ENCODE measurements around the gene RPRD1B. TPM values are rescaled to one million over a fixed set of nuclear protein-coding genes. Genes with fewer than 3 reads are reported as not detected.

Gene RPRD1B
- 26.7 TPM for polyA plus RNA-seq (2013, experiment 1 of 4)
- polyA plus RNA-seq (2013, experiment 2 of 4), result 31.9 TPM
- polyA plus RNA-seq (2013, experiment 3 of 4), result 23.0 TPM
- 25.2 TPM for polyA plus RNA-seq (2013, experiment 4 of 4)

- no peaks in the 10 kb centered on the region for H3K27me3 ChIP-seq (ENCODE audit: control insufficient read depth, insufficient read depth, low read length, poor library complexity, severe bottlenecking)
- no peaks in the 10 kb centered on the region for H3K9me3 ChIP-seq (ENCODE audit: control insufficient read depth, low read length)
- H3K27ac ChIP-seq (ENCODE audit: insufficient read depth, low read depth, low read length, poor library complexity, severe bottlenecking), result peak within 1 kb of the TSS; percentile 86
- 0% methylated on average over 69 of the region's 69 CpGs for WGBS, 2 experiments
- peaks cover 7% of the 10 kb centered on the region for H3K4me1 ChIP-seq (ENCODE audit: control insufficient read depth, insufficient read depth, low read length)
- peak within 1 kb of the TSS; percentile 70 for H3K4me3 ChIP-seq (ENCODE audit: insufficient read depth, low read depth, low read length)
- peaks cover 9% of the 10 kb centered on the region for H3K36me3 ChIP-seq (ENCODE audit: control insufficient read depth, insufficient read depth, low read length)
These were observed at the start of gene RPRD1B, which contains the start of gene TTI1 for GRCh38 chr20:38033330-38034107. RPRD1B (plus strand) TSS chr20:38033746; CDS start chr20:38033948, 202 bp downstream. TTI1 (minus strand) TSS chr20:38033456; CDS start chr20:38013816, 19,640 bp downstream.

- no peaks in the 10 kb centered on the region for H3K27me3 ChIP-seq (ENCODE audit: control insufficient read depth, insufficient read depth, low read length, poor library complexity, severe bottlenecking)
- no peak overlapping the region for H3K4me3 ChIP-seq (ENCODE audit: insufficient read depth, low read depth, low read length)
- H3K36me3 ChIP-seq (ENCODE audit: control insufficient read depth, insufficient read depth, low read length), result peaks cover 3% of the 10 kb centered on the region
- peaks cover 18% of the 10 kb centered on the region for H3K4me1 ChIP-seq (ENCODE audit: control insufficient read depth, insufficient read depth, low read length)
- 94 to 95% methylated on average over 14 of the region's 14 CpGs for WGBS, 2 experiments
- H3K27ac ChIP-seq (ENCODE audit: insufficient read depth, low read depth, low read length, poor library complexity, severe bottlenecking), result no peak overlapping the region
- no peaks in the 10 kb centered on the region for H3K9me3 ChIP-seq (ENCODE audit: control insufficient read depth, low read length)
These were observed 49.3 kb upstream of the RPRD1B start for GRCh38 chr20:37984018-37984785.

- Histone ChIP-seq H3K9me3 (ENCODE audit: control insufficient read depth, low read length) (no peaks in the 10 kb centered on the region), H3K27me3 (ENCODE audit: control insufficient read depth, insufficient read depth, low read length, poor library complexity, severe bottlenecking) (no peaks in the 10 kb centered on the region), H3K27ac (ENCODE audit: insufficient read depth, low read depth, low read length, poor library complexity, severe bottlenecking) (peak overlapping the region; percentile 51), H3K36me3 (ENCODE audit: control insufficient read depth, insufficient read depth, low read length) (peaks cover 13% of the 10 kb centered on the region), H3K4me3 (ENCODE audit: insufficient read depth, low read depth, low read length) (no peak overlapping the region), H3K4me1 (ENCODE audit: control insufficient read depth, insufficient read depth, low read length) (peaks cover 18% of the 10 kb centered on the region)
- WGBS, 2 experiments, result 91 to 93% methylated on average over 9 of the region's 9 CpGs
These were observed 47.3 kb upstream of the RPRD1B start for GRCh38 chr20:37986044-37986858.

GRCh38 chr20:37986873-37987601 is 46.5 kb upstream of the RPRD1B start:
- WGBS, 2 experiments, result 83 to 86% methylated on average over 9 of the region's 9 CpGs
- H3K9me3 ChIP-seq (ENCODE audit: control insufficient read depth, low read length), result no peaks in the 10 kb centered on the region
- no peak overlapping the region for H3K4me3 ChIP-seq (ENCODE audit: insufficient read depth, low read depth, low read length)
- H3K36me3 ChIP-seq (ENCODE audit: control insufficient read depth, insufficient read depth, low read length), result peaks cover 13% of the 10 kb centered on the region
- H3K27me3 ChIP-seq (ENCODE audit: control insufficient read depth, insufficient read depth, low read length, poor library complexity, severe bottlenecking), result no peaks in the 10 kb centered on the region
- peak overlapping the region; percentile 51 for H3K27ac ChIP-seq (ENCODE audit: insufficient read depth, low read depth, low read length, poor library complexity, severe bottlenecking)
- H3K4me1 ChIP-seq (ENCODE audit: control insufficient read depth, insufficient read depth, low read length), result peaks cover 13% of the 10 kb centered on the region

DNA sequence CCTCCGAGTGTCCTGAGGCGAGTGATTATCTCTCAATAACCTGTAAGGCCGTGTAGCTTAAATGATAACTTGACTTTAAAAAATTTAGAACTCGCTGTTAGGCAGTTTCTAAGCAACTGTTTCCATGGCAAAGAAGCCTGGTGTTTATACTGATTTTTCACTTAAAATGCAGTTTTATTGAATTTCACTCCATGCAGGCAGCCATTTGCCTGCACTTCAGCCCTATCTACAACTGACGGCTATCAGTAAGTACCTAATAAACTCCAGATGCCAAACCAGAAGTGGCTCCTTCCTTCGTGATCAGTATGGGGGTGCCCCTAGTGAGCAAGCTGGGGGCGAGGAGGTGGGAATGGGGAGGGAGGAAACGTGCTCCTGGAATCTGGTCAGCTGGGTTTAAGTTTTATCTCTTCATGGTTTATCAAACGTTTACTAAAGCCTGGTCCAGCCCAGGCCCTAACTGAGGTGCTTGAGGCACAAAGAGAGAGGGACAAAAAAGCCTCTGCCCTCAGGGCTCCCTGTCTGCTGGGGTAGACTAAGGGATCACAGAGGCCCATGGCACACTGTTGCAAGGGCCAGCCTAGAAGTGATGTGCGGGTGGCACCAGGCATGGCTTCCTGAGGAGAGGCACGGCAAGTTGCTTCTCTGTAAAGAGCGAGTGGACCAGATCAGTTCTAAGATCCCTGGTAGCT is 45.8 kb upstream of the RPRD1B start:
- Histone ChIP-seq H3K4me3 (ENCODE audit: insufficient read depth, low read depth, low read length) (no peak overlapping the region), H3K9me3 (ENCODE audit: control insufficient read depth, low read length) (no peaks in the 10 kb centered on the region), H3K27ac (ENCODE audit: insufficient read depth, low read depth, low read length, poor library complexity, severe bottlenecking) (peak overlapping the region; percentile 44), H3K27me3 (ENCODE audit: control insufficient read depth, insufficient read depth, low read length, poor library complexity, severe bottlenecking) (no peaks in the 10 kb centered on the region), H3K36me3 (ENCODE audit: control insufficient read depth, insufficient read depth, low read length) (peaks cover 13% of the 10 kb centered on the region), H3K4me1 (ENCODE audit: control insufficient read depth, insufficient read depth, low read length) (peaks cover 13% of the 10 kb centered on the region)
- WGBS, 2 experiments, result 89 to 93% methylated on average over 12 of the region's 12 CpGs

- no peak overlapping the region for H3K27ac ChIP-seq (ENCODE audit: insufficient read depth, low read depth, low read length, poor library complexity, severe bottlenecking)
- no peaks in the 10 kb centered on the region for H3K27me3 ChIP-seq (ENCODE audit: control insufficient read depth, insufficient read depth, low read length, poor library complexity, severe bottlenecking)
- WGBS, 2 experiments, result 92 to 99% methylated on average over 5 of the region's 5 CpGs
- no peaks in the 10 kb centered on the region for H3K9me3 ChIP-seq (ENCODE audit: control insufficient read depth, low read length)
- no peak overlapping the region for H3K4me3 ChIP-seq (ENCODE audit: insufficient read depth, low read depth, low read length)
- peaks cover 13% of the 10 kb centered on the region for H3K36me3 ChIP-seq (ENCODE audit: control insufficient read depth, insufficient read depth, low read length)
- H3K4me1 ChIP-seq (ENCODE audit: control insufficient read depth, insufficient read depth, low read length), result peaks cover 13% of the 10 kb centered on the region
These were observed 45.1 kb upstream of the RPRD1B start for GRCh38 chr20:37988306-37988954.

DNA sequence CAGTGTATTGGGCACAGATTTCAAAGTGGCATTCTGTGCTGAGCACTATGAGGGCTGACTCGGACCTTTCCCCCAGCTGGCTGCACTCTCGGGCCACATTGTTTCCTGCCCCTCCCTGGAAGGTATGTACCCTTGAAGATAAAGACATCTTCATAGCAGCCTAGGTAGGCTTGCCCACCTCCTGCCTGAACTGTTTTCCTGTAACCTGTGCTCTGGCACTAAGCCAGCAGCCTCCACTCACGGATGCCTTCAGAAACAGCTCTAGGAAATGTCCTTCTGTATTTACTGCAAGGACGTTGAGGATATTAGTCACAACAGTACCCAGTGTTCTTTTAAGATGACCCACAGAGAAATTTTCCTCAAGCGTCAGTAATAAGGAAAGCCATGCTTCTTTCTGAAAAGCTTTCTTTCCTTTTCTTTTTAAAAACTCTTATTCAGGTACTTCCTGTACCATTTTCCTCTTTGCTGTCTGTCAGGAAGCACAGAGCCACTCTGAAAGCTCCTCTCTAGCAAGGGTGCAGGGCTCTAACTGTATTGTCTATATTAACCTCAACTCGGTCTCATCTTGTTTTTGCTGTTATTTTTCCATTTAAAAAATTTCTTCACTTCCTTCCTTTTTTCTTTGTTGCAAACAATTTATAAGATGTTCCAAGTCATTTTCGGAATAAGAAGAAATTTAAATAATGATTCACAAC is 43.8 kb upstream of the RPRD1B start:
- H3K36me3 ChIP-seq (ENCODE audit: control insufficient read depth, insufficient read depth, low read length), result peaks cover 13% of the 10 kb centered on the region
- 92 to 94% methylated on average over 6 of the region's 7 CpGs for WGBS, 2 experiments
- H3K4me3 ChIP-seq (ENCODE audit: insufficient read depth, low read depth, low read length), result no peak overlapping the region
- no peak overlapping the region for H3K27ac ChIP-seq (ENCODE audit: insufficient read depth, low read depth, low read length, poor library complexity, severe bottlenecking)
- H3K9me3 ChIP-seq (ENCODE audit: control insufficient read depth, low read length), result no peaks in the 10 kb centered on the region
- H3K4me1 ChIP-seq (ENCODE audit: control insufficient read depth, insufficient read depth, low read length), result peaks cover 13% of the 10 kb centered on the region
- no peaks in the 10 kb centered on the region for H3K27me3 ChIP-seq (ENCODE audit: control insufficient read depth, insufficient read depth, low read length, poor library complexity, severe bottlenecking)

DNA sequence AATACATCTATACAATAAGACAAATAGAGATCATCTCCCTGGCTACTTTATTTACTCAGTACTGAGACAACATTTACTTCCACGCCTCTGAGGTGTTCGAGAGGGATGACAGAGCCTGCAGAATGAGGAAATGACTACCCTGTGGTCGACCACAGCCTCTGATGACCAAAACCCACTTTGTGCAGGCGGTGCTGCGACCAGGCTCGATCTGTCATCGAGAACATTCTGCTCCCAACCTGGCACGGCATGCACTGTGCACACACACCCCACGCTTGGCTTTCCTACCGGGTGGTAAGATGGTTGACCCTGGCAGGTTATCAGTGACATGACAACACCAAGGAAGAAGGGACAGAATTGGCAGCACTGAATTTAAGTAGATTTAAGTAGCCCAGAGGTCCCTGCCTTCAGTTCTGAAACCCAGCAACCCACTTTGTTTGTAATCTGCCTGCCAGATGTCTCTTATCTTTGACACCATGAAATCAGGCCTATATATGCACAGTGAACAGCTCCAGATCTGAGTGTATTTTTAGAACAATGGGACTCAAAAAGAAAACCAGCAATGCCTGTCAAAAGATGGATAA is 42.9 kb upstream of the RPRD1B start:
- Histone ChIP-seq H3K27me3 (ENCODE audit: control insufficient read depth, insufficient read depth, low read length, poor library complexity, severe bottlenecking) (no peaks in the 10 kb centered on the region), H3K4me1 (ENCODE audit: control insufficient read depth, insufficient read depth, low read length) (peaks cover 13% of the 10 kb centered on the region), H3K4me3 (ENCODE audit: insufficient read depth, low read depth, low read length) (no peak overlapping the region), H3K36me3 (ENCODE audit: control insufficient read depth, insufficient read depth, low read length) (peaks cover 18% of the 10 kb centered on the region), H3K27ac (ENCODE audit: insufficient read depth, low read depth, low read length, poor library complexity, severe bottlenecking) (no peak overlapping the region), H3K9me3 (ENCODE audit: control insufficient read depth, low read length) (no peaks in the 10 kb centered on the region)
- WGBS, 2 experiments, result 89 to 92% methylated on average over 10 of the region's 10 CpGs
